Central memory CD8-positive, alpha-beta T cell (primary cell): ENCODE measurements around the gene MACROD1.
"Not testable (repeated sequence)": the region's sequence is repeated elsewhere in the genome, so short reads cannot be mapped to it uniquely, and the experiment has no call there.

Experiments used
- ATAC-seq: fragments of 150-1000 bp; cut with Tn5 transposase; replicated peaks from 2 replicates; pipeline ENCODE4 v1.10.0; 2022; ENCODE audit warnings: mild to moderate bottlenecking, moderate FRiP score, moderate number of reproducible peaks; ENCODE audit not compliant: poor library complexity, severe bottlenecking; ENCODE audit errors: extremely low read depth
- DNase-seq, 2 donors: peaks; one replicate each; pipeline ENCODE4 v3.0.0; 2021; ENCODE audit warnings: low spot score in 2 of 2
- H3K27ac Mint-ChIP-seq: one replicate; pipeline ENCODE4 v1.8.0; 2022; ENCODE audit warnings: low read depth, mild to moderate bottlenecking, moderate library complexity, mixed read lengths
- H3K27me3 Mint-ChIP-seq: one replicate; pipeline ENCODE4 v1.8.0; 2022; ENCODE audit warnings: mixed read lengths
- H3K36me3 Mint-ChIP-seq: one replicate; pipeline ENCODE4 v1.8.0; 2022; ENCODE audit warnings: mild to moderate bottlenecking, moderate library complexity, mixed read lengths; ENCODE audit not compliant: insufficient read depth
- H3K4me1 Mint-ChIP-seq: one replicate; pipeline ENCODE4 v1.8.0; 2022; ENCODE audit warnings: mixed read lengths
- H3K4me3 Mint-ChIP-seq: one replicate; pipeline ENCODE4 v1.8.0; 2022; ENCODE audit warnings: mild to moderate bottlenecking, moderate library complexity, mixed read lengths
- H3K9me3 Mint-ChIP-seq: one replicate; pipeline ENCODE4 v1.8.0; 2022; ENCODE audit warnings: mixed read lengths

The MACROD1 gene

DNA sequence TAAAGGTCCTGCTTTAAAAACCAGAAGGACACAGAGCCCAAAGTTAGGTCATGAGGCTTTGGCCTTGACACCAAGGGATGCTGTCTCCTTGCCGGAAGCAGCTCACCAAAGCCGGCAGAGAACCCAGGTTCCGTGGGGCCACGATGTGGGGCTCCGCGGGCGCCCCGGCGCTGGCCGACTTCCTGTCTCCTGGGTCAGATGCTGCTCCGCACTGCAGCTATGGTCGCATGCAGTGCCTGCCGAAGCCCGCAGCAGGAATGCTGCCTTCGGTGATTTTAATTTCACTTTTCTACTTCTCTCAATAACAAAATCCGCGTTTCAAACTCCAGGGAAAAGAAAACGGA, 180.1 kb downstream of the MACROD1 start:
- Mint-ChIP-seq H3K4me1 (peaks cover 29% of the 10 kb centered on the region), H3K27me3 (no peaks in the 10 kb centered on the region), H3K4me3 (peak overlapping the region; percentile 99), H3K36me3 (peaks cover 33% of the 10 kb centered on the region), H3K27ac (peak overlapping the region; percentile 100), H3K9me3 (no peaks in the 10 kb centered on the region)
- ATAC-seq (peak; percentile 88), DNase-seq (peak; percentile 47 to 58)

DNA sequence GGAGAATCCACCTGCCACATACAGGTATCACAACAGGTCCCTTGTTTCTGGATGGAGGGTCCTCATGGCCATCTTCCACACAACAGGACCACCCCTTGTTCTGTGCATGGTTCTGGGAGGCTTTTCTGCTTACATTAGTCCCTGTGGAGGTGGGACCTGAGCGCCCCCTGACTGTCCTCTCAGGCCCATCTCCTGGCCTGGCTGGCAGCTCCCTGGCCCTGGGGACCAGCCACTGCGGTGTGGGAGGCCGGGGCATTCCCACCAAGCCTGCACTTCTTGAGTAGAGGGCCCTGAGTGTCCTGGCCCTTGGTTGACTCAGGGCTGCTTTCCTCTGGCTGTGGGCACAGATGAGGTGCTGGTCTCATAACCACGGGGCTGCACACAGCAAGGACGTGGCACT, 186.5 kb downstream of the MACROD1 start:
- Mint-ChIP-seq H3K27ac (no peak overlapping the region), H3K4me1 (peaks cover 14% of the 10 kb centered on the region), H3K9me3 (no peaks in the 10 kb centered on the region), H3K27me3 (no peaks in the 10 kb centered on the region), H3K4me3 (no peak overlapping the region), H3K36me3 (peaks cover 18% of the 10 kb centered on the region)
- DNase-seq (no peak), ATAC-seq (no peak)

GRCh38 chr11:63978551-63979239, 187.2 kb downstream of the MACROD1 start:
- ATAC-seq (no peak), DNase-seq (no peak)
- H3K9me3 Mint-ChIP-seq: no peaks in the 10 kb centered on the region
- H3K27me3 Mint-ChIP-seq: no peaks in the 10 kb centered on the region
- peaks cover 14% of the 10 kb centered on the region for H3K4me1 Mint-ChIP-seq
- peaks cover 23% of the 10 kb centered on the region for H3K36me3 Mint-ChIP-seq
- H3K27ac Mint-ChIP-seq: peak overlapping the region; percentile 26
- no peak overlapping the region for H3K4me3 Mint-ChIP-seq

GRCh38 chr11:63974259-63975143, 191.4 kb downstream of the MACROD1 start, which contains the start of gene COX8A:
Gene COX8A (plus strand): TSS chr11:63974620. CDS start chr11:63974681, 61 bp downstream.
- Mint-ChIP-seq H3K36me3 (peaks cover 23% of the 10 kb centered on the region), H3K9me3 (no peaks in the 10 kb centered on the region), H3K4me3 (peak within 1 kb of the TSS; percentile 99), H3K4me1 (peaks cover 21% of the 10 kb centered on the region), H3K27ac (peak within 1 kb of the TSS; percentile 90), H3K27me3 (no peaks in the 10 kb centered on the region)
- DNase-seq (peak; percentile 82 to 94), ATAC-seq (peak; percentile 100)

- H3K4me1 Mint-ChIP-seq: peaks cover 21% of the 10 kb centered on the region
- peak overlapping the region; percentile 99 for H3K4me3 Mint-ChIP-seq
- not testable (repeated sequence) for ATAC-seq, H3K27me3 Mint-ChIP-seq, H3K9me3 Mint-ChIP-seq, DNase-seq
- peaks cover 21% of the 10 kb centered on the region for H3K36me3 Mint-ChIP-seq
- peak overlapping the region; percentile 90 for H3K27ac Mint-ChIP-seq
Measured at GRCh38 chr11:63973912-63974258, 192.0 kb downstream of the MACROD1 start.

DNA sequence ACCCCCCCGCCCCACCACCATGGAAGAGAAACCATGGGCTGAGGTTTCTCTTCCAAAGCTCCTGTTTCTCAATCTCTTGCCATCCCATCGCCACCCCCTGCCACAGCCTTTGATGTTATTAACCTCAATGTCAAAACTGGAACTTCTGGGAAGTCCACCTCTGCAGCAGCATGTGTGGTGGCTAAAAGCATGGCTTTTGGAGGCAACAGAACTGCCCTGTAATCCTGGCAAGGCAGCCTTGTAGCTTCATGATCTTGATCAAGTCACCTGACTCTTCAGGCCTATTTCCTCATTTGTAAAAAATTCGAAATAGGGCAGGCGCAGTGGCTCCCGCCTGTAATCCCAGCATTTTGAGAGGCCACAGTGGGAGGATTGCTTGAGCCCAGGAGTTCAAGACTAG, 195.0 kb downstream of the MACROD1 start:
- no peaks in the 10 kb centered on the region for H3K9me3 Mint-ChIP-seq
- ATAC-seq (no peak), DNase-seq (no peak)
- H3K4me1 Mint-ChIP-seq: peaks cover 11% of the 10 kb centered on the region
- H3K36me3 Mint-ChIP-seq: peaks cover 9% of the 10 kb centered on the region
- H3K27me3 Mint-ChIP-seq: no peaks in the 10 kb centered on the region
- H3K4me3 Mint-ChIP-seq: no peak overlapping the region
- no peak overlapping the region for H3K27ac Mint-ChIP-seq

DNA sequence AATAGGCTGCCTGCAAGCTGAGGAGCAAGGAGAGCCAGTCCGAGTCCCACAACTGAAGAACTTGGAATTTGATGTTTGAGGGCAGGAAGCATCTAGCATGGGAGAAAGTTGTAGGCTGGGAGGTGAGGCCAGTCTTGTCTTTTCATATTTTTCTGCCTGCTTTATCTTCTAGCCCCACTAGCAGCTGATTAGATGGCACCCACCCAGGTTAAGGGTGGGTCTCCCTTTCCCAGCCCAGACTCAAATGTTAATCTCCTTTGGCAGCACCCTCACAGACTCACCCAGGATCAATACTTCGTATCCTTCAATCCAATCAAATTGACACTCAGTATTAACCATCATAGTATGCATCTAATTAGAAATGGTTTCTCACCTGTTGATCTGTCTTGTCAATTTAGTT, 196.5 kb downstream of the MACROD1 start:
- peaks cover 7% of the 10 kb centered on the region for H3K4me1 Mint-ChIP-seq
- H3K4me3 Mint-ChIP-seq: no peak overlapping the region
- H3K9me3 Mint-ChIP-seq: no peaks in the 10 kb centered on the region
- no peak overlapping the region for H3K27ac Mint-ChIP-seq
- H3K27me3 Mint-ChIP-seq: no peaks in the 10 kb centered on the region
- no peak for DNase-seq
- H3K36me3 Mint-ChIP-seq: peaks cover 5% of the 10 kb centered on the region
- ATAC-seq: no peak

DNA sequence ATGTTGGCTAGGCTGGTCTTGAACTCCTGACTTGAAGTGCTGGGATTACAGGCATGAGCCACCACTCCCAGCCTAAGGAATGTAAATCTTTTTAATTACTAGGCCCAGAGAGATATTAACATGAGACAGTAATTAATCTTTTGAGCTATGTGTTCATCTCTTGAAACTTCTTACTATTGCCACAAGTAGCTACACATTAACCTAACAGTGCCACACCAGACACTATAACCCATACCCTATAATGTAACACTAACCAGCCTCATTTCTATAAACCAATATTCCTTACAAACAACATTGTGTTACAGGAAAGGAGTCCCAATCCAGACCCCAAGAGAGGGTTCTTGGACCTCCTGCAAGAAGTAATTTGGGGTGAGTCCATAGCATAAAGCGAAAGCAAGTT, 199.5 kb downstream of the MACROD1 start:
- Mint-ChIP-seq H3K27ac (no peak overlapping the region), H3K27me3 (no peaks in the 10 kb centered on the region), H3K36me3 (peaks cover 2% of the 10 kb centered on the region), H3K9me3 (no peaks in the 10 kb centered on the region), H3K4me1 (peaks cover 11% of the 10 kb centered on the region), H3K4me3 (no peak overlapping the region)
- no peak for ATAC-seq
- no peak for DNase-seq

- H3K4me1 Mint-ChIP-seq: peaks cover 25% of the 10 kb centered on the region
- DNase-seq, H3K27ac Mint-ChIP-seq, ATAC-seq, H3K9me3 Mint-ChIP-seq, H3K27me3 Mint-ChIP-seq, H3K36me3 Mint-ChIP-seq, H3K4me3 Mint-ChIP-seq: not testable (repeated sequence)
Measured at GRCh38 chr11:63963895-63964294, 202.0 kb downstream of the MACROD1 start.

GRCh38 chr11:63961608-63962412, 204.1 kb downstream of the MACROD1 start:
- peaks cover 25% of the 10 kb centered on the region for H3K4me1 Mint-ChIP-seq
- no peaks in the 10 kb centered on the region for H3K27me3 Mint-ChIP-seq
- H3K9me3 Mint-ChIP-seq: no peaks in the 10 kb centered on the region
- peaks cover 3% of the 10 kb centered on the region for H3K36me3 Mint-ChIP-seq
- peak overlapping the region; percentile 73 for H3K27ac Mint-ChIP-seq
- ATAC-seq (peak; percentile 86), DNase-seq (peak in 1 of 2 donors; percentile 24)
- H3K4me3 Mint-ChIP-seq: peak overlapping the region; percentile 74

DNA sequence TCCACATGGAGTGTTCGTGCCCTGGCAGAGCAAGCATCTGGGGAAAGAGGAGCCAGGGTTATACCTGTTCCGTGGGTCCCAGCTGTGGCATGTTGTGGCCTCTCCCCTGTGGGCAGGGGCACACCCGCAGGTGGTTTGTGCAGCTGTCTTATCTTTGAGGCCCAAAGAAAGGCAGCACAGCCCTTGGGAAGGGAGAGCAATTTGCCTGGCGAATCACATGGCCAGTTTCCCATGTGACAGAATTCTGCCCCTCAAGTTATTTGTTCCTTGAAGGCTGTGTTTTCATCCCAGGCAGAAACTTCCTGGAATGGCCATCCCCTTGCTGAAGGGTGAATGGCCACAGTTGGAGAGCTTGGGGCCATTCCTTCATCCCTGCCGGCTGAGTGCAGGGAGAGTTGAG, 207.9 kb downstream of the MACROD1 start:
- H3K27me3 Mint-ChIP-seq: no peaks in the 10 kb centered on the region
- ATAC-seq (no peak), DNase-seq (no peak)
- no peak overlapping the region for H3K4me3 Mint-ChIP-seq
- no peak overlapping the region for H3K27ac Mint-ChIP-seq
- peaks cover 3% of the 10 kb centered on the region for H3K36me3 Mint-ChIP-seq
- H3K9me3 Mint-ChIP-seq: no peaks in the 10 kb centered on the region
- peaks cover 30% of the 10 kb centered on the region for H3K4me1 Mint-ChIP-seq

DNA sequence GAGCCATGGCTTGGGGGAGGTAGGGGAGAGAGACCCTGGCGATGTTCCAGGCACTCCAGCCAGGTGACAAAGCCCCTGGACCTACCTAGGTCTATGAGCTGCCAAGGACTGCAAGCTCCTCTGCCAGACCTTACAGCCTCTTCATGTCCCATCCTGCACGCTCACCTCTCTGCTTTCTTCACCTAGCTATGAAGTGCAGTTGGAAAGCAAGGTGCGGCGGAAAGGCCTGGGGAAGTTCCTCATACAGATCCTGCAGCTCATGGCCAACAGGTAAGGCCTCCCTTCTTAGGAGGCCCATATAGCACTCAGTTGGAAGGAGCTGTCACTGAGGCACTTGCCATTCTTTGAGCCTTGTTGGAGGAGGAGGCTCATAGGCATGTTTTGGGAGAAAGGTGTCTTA, 213.3 kb downstream of the MACROD1 start:
- DNase-seq (no peak), ATAC-seq (no peak)
- H3K27ac Mint-ChIP-seq: peak overlapping the region; percentile 78
- no peaks in the 10 kb centered on the region for H3K9me3 Mint-ChIP-seq
- H3K4me1 Mint-ChIP-seq: peaks cover 29% of the 10 kb centered on the region
- H3K27me3 Mint-ChIP-seq: no peaks in the 10 kb centered on the region
- H3K36me3 Mint-ChIP-seq: peaks cover 7% of the 10 kb centered on the region
- peak overlapping the region; percentile 69 for H3K4me3 Mint-ChIP-seq
